NT2/D1 (cell line): ENCODE measurements around the gene CNGB1.

ENCODE experiments used
- SUZ12 ChIP-seq: IDR thresholded peaks from 2 replicates; pipeline ENCODE4 v1.6.1; 2011; ENCODE audit not compliant: insufficient read length, insufficient read depth; ENCODE audit errors: extremely low read depth
- YY1 ChIP-seq: IDR thresholded peaks from 2 replicates; pipeline ENCODE4 v1.6.1; 2011; ENCODE audit not compliant: insufficient read length, insufficient read depth

DNA sequence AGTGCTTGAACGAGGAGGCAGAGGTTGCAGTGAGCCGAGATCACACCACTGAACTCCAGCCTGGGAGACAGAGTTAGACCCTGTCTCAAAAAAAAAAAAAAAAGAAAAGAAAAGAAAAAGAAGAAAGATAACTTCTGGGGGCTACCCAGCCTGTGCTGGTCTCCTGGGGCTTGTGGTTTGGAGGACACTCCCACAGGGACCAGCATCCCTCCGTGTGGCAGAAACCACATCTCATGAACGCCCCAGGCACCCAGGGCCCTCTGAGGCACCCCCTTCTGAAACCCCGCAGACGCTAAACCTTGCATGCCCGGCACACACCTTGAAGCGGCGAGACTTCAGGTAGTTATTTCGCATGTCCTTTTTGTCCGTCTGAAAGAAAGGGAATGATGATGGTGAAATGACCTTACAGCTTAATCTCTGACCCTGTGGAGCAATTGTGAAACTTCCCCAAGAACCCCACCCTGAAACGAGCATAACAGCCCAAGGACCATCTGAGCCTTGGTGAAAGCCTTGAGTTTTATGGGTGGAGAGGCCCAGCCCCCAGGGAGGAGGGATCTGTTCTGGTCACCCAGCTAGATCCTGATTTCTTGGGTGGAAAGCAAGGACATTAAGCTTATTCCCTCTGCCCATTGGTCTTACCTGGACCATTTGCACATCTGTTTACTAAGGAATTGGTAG, 55.0 kb downstream of the CNGB1 start:
- TF ChIP-seq YY1 (no peak), SUZ12 (no peak)
